ENCODE results near the gene ZBTB16.
A peak's percentile ranks its signal among the peaks of the same experiment; 100 is the strongest.

Gene ZBTB16

DNA sequence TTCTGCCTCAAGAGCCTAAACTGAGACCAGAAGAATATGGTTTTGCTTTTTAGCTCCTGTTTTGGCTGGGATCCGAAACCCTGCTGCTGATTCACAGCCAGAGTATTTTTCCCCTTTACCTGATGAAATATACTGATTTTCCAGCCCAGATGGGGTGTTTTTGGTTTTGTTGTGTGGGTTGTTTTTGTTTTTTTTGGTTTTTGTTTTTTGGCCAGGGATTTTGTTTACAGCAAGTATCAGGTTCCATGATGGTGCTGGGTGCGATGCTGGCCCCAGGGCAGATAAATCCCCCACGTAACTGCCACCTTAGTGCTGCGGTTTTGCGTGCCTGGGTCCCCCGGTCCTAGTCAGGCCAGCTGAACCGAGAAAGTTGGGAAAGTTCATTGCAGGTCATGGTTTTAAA is 103.7 kb downstream of the ZBTB16 start:
- no peaks in the 10 kb centered on the region for H3K36me3 ChIP-seq (ENCODE audit: control insufficient read depth, insufficient read depth, low read length)
- peaks cover 77% of the 10 kb centered on the region for H3K4me1 ChIP-seq
- H3K9ac ChIP-seq: peak overlapping the region; percentile 58
- H3K27ac ChIP-seq: peak overlapping the region; percentile 100
- H2AFZ ChIP-seq: no peak overlapping the region
- peak overlapping the region; percentile 5 for H3K4me3 ChIP-seq (ENCODE audit: low read depth, low read length)
- no peaks in the 10 kb centered on the region for H3K9me3 ChIP-seq (ENCODE audit: control insufficient read depth, low read length)
- peak overlapping the region; percentile 32 for H3K4me2 ChIP-seq (ENCODE audit: low read length)
- no peaks in the 10 kb centered on the region for H3K27me3 ChIP-seq (ENCODE audit: control insufficient read depth, insufficient read depth, low read length)
- TF ChIP-seq, protein P1, sequence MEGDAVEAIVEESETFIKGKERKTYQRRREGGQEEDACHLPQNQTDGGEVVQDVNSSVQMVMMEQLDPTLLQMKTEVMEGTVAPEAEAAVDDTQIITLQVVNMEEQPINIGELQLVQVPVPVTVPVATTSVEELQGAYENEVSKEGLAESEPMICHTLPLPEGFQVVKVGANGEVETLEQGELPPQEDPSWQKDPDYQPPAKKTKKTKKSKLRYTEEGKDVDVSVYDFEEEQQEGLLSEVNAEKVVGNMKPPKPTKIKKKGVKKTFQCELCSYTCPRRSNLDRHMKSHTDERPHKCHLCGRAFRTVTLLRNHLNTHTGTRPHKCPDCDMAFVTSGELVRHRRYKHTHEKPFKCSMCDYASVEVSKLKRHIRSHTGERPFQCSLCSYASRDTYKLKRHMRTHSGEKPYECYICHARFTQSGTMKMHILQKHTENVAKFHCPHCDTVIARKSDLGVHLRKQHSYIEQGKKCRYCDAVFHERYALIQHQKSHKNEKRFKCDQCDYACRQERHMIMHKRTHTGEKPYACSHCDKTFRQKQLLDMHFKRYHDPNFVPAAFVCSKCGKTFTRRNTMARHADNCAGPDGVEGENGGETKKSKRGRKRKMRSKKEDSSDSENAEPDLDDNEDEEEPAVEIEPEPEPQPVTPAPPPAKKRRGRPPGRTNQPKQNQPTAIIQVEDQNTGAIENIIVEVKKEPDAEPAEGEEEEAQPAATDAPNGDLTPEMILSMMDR (IDR thresholded peaks at IDR 0.05): no peak
- peaks cover 18% of the 10 kb centered on the region for H3K79me2 ChIP-seq

DNA sequence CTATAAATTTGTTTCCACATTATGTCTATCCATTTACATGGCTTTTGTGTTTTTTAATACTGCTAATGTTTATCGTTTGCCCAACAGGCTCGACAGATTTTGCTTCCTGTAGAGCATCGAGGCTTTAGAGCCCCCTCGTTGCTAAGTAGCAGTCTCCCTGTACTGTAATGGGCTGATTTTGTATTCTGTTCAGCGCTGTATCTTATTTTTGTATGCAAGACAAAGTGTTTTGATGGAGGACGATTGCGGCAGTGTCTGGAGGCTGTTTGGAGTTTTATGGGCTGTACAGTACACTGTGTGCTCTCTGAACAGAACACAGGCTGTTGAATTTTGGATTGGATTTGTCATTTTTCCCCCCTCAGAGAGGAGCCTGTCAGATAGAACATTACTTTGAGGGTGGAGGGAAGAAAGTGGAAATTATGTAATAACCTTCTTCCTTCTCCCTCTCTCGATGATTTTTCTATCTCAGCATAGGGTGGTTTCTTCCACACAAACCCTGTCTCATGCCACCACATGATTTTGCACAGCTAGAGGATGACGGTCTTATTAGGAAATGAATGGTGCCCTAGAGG is 104.4 kb downstream of the ZBTB16 start:
- peaks cover 19% of the 10 kb centered on the region for H3K79me2 ChIP-seq
- H3K4me3 ChIP-seq (ENCODE audit: low read depth, low read length): peak overlapping the region; percentile 5
- H3K9me3 ChIP-seq (ENCODE audit: control insufficient read depth, low read length): no peaks in the 10 kb centered on the region
- peak overlapping the region; percentile 100 for H3K27ac ChIP-seq
- no peaks in the 10 kb centered on the region for H3K36me3 ChIP-seq (ENCODE audit: control insufficient read depth, insufficient read depth, low read length)
- peaks cover 77% of the 10 kb centered on the region for H3K4me1 ChIP-seq
- peak overlapping the region; percentile 58 for H3K9ac ChIP-seq
- TF ChIP-seq, protein P1 (IDR thresholded peaks at IDR 0.05): no peak
- peak overlapping the region; percentile 32 for H3K4me2 ChIP-seq (ENCODE audit: low read length)
- no peaks in the 10 kb centered on the region for H3K27me3 ChIP-seq (ENCODE audit: control insufficient read depth, insufficient read depth, low read length)
- no peak overlapping the region for H2AFZ ChIP-seq

DNA sequence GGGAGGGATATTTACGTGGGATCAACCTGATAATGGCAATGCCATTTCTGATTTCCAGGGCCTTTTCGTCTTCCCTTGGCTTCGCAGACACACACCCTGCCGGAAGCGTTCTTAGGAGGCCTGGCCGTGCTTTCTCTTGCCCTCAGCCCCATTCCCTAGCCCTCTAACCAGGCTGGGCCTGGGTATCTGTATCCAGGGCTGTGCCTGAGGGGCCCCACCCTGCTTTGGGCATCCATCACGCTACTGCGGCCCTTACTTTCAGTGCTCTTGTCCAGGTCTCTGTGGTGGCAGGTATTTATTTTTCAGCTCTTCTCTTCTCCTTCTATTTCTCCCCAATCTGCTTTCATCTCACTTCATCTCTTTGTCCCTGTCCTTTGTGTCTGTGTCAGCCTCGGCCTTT is 105.0 kb downstream of the ZBTB16 start:
- H3K79me2 ChIP-seq: peaks cover 25% of the 10 kb centered on the region
- no peaks in the 10 kb centered on the region for H3K36me3 ChIP-seq (ENCODE audit: control insufficient read depth, insufficient read depth, low read length)
- H2AFZ ChIP-seq: no peak overlapping the region
- H3K4me2 ChIP-seq (ENCODE audit: low read length): peak overlapping the region; percentile 32
- no peak overlapping the region for H3K4me3 ChIP-seq (ENCODE audit: low read depth, low read length)
- peak overlapping the region; percentile 100 for H3K27ac ChIP-seq
- peaks cover 77% of the 10 kb centered on the region for H3K4me1 ChIP-seq
- no peaks in the 10 kb centered on the region for H3K9me3 ChIP-seq (ENCODE audit: control insufficient read depth, low read length)
- TF ChIP-seq, protein P1 (IDR thresholded peaks at IDR 0.05): no peak
- peak overlapping the region; percentile 4 for H3K9ac ChIP-seq
- no peaks in the 10 kb centered on the region for H3K27me3 ChIP-seq (ENCODE audit: control insufficient read depth, insufficient read depth, low read length)

DNA sequence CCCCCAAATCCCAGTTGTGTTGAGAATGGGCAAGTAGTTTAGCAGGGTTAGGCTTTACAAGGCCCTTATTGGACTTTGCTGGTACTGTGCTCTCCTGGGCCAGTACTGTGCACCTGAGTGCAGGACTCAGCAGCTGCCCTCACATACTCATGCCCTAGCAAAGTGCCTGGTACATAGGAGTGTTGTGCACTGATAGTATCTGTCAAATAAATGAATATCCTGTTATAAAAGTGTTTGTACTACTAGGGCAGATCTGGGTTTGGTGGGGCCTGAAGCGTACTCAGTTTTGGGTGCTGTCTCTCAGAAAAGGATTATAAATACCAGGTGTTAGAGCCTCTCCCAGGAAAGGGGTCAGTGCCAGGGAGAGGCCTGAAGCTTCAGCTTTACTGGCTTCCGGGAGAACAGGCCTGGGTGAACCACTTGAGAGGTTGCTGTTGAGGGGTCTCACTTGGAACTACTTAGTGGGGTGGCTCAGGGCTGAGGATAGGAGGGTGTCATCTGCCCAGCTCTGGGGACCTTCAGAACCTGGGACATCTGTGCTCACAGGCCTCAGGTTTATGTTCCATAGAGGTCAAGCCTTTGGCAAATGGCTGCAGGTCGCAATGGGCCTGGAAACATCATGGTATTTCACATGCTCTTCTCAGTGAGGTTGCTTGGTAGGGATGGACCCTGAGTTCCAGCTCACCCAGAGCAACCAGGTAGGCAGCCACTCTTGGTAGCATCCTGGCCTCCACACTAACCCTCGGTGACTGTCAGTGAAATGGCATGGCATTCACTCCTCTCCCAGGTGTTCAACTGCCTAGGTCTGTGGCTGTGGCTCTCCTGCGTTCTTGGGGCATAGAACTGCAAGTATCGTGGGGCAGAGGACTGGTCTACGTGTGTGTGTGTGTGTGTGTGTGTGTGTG is 106.1 kb downstream of the ZBTB16 start:
- Histone ChIP-seq H3K4me3 (ENCODE audit: low read depth, low read length) (no peak overlapping the region), H3K9me3 (ENCODE audit: control insufficient read depth, low read length) (no peaks in the 10 kb centered on the region), H2AFZ (no peak overlapping the region), H3K4me1 (peaks cover 81% of the 10 kb centered on the region), H3K9ac (no peak overlapping the region), H3K79me2 (peaks cover 34% of the 10 kb centered on the region), H3K4me2 (ENCODE audit: low read length) (peak overlapping the region; percentile 17), H3K36me3 (ENCODE audit: control insufficient read depth, insufficient read depth, low read length) (no peaks in the 10 kb centered on the region), H3K27me3 (ENCODE audit: control insufficient read depth, insufficient read depth, low read length) (no peaks in the 10 kb centered on the region), H3K27ac (peak overlapping the region; percentile 100)
- TF ChIP-seq, protein P1 (IDR thresholded peaks at IDR 0.05): no peak

All from parathyroid adenoma (tissue), 2 donors.